Endodermal cell (in vitro differentiated cells): Measurements from ENCODE around the gene USO1. TPM values are rescaled to one million over a fixed set of nuclear protein-coding genes. Genes with fewer than 3 reads are reported as not detected.
"Not testable (repeated sequence)": the region's sequence is repeated elsewhere in the genome, so short reads cannot be mapped to it uniquely, and the experiment has no call there.

Source experiments
- DNase-seq: peaks from one replicate; pipeline ENCODE4 v3.0.0-alpha.2; 2017
- H3K27ac ChIP-seq: 2 replicates; pipeline ENCODE4 v1.5.1; 2013; ENCODE audit warnings: mild to moderate bottlenecking, low read depth, low read length, moderate library complexity
- H3K27me3 ChIP-seq: 2 replicates; pipeline ENCODE4 v1.6.1; 2013; ENCODE audit warnings: mild to moderate bottlenecking, low read length, moderate library complexity; ENCODE audit not compliant: insufficient read depth, control insufficient read depth, poor library complexity, severe bottlenecking
- H3K36me3 ChIP-seq: 2 replicates; pipeline ENCODE4 v1.7.0; 2013; ENCODE audit warnings: mild to moderate bottlenecking, low read length, moderate library complexity; ENCODE audit not compliant: control insufficient read depth, insufficient read depth
- H3K4me1 ChIP-seq: one replicate; pipeline ENCODE4 v1.7.0; 2013; ENCODE audit warnings: low read length; ENCODE audit not compliant: control insufficient read depth, insufficient read depth
- H3K4me3 ChIP-seq: 2 replicates; pipeline ENCODE4 v1.5.1; 2013; ENCODE audit warnings: mild to moderate bottlenecking, low read length, moderate library complexity
- H3K9ac ChIP-seq: 2 replicates; pipeline ENCODE4 v1.6.1; 2013; ENCODE audit warnings: mild to moderate bottlenecking, low read length, moderate library complexity; ENCODE audit not compliant: poor library complexity, severe bottlenecking; ENCODE audit errors: extremely low read depth
- H3K9me3 ChIP-seq: 2 replicates; pipeline ENCODE4 v1.6.1; 2013; ENCODE audit warnings: mild to moderate bottlenecking, low read length, moderate library complexity; ENCODE audit not compliant: control insufficient read depth
- H3K27ac Mint-ChIP-seq: 2 replicates; pipeline ENCODE4 v1.8.0; 2020; ENCODE audit warnings: mixed read lengths
- H3K27me3 Mint-ChIP-seq: 2 replicates; pipeline ENCODE4 v1.8.0; 2021; ENCODE audit warnings: mild to moderate bottlenecking, mixed read lengths; ENCODE audit not compliant: insufficient read depth
- H3K36me3 Mint-ChIP-seq: 2 replicates; pipeline ENCODE4 v1.8.0; 2020; ENCODE audit warnings: low read depth, mixed read lengths
- H3K4me1 Mint-ChIP-seq: 2 replicates; pipeline ENCODE4 v1.8.0; 2020; ENCODE audit warnings: mixed read lengths
- H3K4me3 Mint-ChIP-seq: 2 replicates; pipeline ENCODE4 v1.8.0; 2020; ENCODE audit warnings: mild to moderate bottlenecking, moderate library complexity, mixed read lengths
- H3K9me3 Mint-ChIP-seq: 2 replicates; pipeline ENCODE4 v1.8.0; 2020; ENCODE audit warnings: mild to moderate bottlenecking, mixed read lengths
- WGBS, 2 experiments: methylation state at CpG; one replicate each; pipeline versions ENCODE4 v1.1.5 to v1.1.7; 2013; ENCODE audit warnings: missing lambda C conversion rate in 2 of 2, mixed read lengths in 1 of 2; ENCODE audit not compliant: insufficient coverage in 1 of 2, insufficient read length in 1 of 2; 5-methylcytosine and 5-hydroxymethylcytosine counted together
- total RNA-seq, 2 donors: library from RNA; stranded (reverse); fragmentation: NEBNext Ultra II Directional in 1 of 2; extraction: Animal tissue kit (Norgen Biotek cat#: 25700) in 1 of 2; gene quantifications; 2 replicates in 1 of 2; 3 replicates in 1 of 2; pipeline ENCODE4 v1.2.1, GENCODE V29; 2021
- TF ChIP-seq, protein P1 (sequence below): fragments of 200-600 bp; sonication (generic); conservative IDR thresholded peaks from 2 replicates; pipeline ENCODE4 v1.5.0; 2021; ENCODE audit warnings: antibody characterized with exemption, mild to moderate bottlenecking

Gene USO1
- total RNA-seq, 2 donors from 2014 or later: 74.5 to 75.1 TPM

DNA sequence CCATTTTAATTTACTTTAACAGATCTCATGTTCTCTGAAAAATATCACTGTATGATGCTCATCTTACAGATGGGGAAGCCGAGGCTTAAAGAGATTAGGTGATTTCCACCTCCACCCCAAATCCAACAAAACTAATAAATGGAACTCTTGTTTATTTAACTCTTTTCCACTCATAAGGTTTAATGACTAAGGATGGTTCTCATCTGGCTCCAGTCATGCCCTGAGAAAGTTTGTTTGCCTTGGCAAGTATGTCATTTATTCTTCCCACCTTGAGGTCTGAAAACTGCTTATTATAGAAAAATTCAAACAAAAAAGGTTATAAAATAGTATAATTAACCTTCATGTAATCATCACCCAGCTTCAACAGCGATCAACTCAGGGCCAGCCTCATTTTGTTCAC lies 121.6 kb downstream of the USO1 start:
- Histone ChIP-seq H3K36me3 (no peaks in the 10 kb centered on the region), H3K27ac (no peak overlapping the region), H3K4me1 (no peaks in the 10 kb centered on the region), H3K4me3 (no peak overlapping the region), H3K27me3 (no peaks in the 10 kb centered on the region), H3K9ac (no peak overlapping the region), H3K9me3 (no peaks in the 10 kb centered on the region)
- Mint-ChIP-seq H3K27me3 (no peaks in the 10 kb centered on the region), H3K36me3 (no peaks in the 10 kb centered on the region), H3K4me3 (no peak overlapping the region), H3K27ac (no peak overlapping the region), H3K4me1 (peaks cover 11% of the 10 kb centered on the region), H3K9me3 (no peaks in the 10 kb centered on the region)
- TF ChIP-seq, protein P1, sequence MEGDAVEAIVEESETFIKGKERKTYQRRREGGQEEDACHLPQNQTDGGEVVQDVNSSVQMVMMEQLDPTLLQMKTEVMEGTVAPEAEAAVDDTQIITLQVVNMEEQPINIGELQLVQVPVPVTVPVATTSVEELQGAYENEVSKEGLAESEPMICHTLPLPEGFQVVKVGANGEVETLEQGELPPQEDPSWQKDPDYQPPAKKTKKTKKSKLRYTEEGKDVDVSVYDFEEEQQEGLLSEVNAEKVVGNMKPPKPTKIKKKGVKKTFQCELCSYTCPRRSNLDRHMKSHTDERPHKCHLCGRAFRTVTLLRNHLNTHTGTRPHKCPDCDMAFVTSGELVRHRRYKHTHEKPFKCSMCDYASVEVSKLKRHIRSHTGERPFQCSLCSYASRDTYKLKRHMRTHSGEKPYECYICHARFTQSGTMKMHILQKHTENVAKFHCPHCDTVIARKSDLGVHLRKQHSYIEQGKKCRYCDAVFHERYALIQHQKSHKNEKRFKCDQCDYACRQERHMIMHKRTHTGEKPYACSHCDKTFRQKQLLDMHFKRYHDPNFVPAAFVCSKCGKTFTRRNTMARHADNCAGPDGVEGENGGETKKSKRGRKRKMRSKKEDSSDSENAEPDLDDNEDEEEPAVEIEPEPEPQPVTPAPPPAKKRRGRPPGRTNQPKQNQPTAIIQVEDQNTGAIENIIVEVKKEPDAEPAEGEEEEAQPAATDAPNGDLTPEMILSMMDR: no peak
- no peak for DNase-seq
- WGBS, 2 experiments: 97% methylated on average over 2 of the region's 2 CpGs; no CpG with 5 or more reads in 1 of the 2 experiments

GRCh38 chr4:75848171-75848760 lies 123.9 kb downstream of the USO1 start:
- not testable (repeated sequence) for H3K4me1 Mint-ChIP-seq
- DNase-seq: peak; percentile 73
- WGBS, 2 experiments: 32 to 39% methylated on average over 6 to 14 of the region's 14 CpGs

GRCh38 chr4:75848891-75849290 lies 124.5 kb downstream of the USO1 start:
- Mint-ChIP-seq H3K4me3 (no peak overlapping the region), H3K9me3 (no peaks in the 10 kb centered on the region), H3K4me1 (peaks cover 7% of the 10 kb centered on the region), H3K36me3 (no peaks in the 10 kb centered on the region), H3K27me3 (no peaks in the 10 kb centered on the region), H3K27ac (no peak overlapping the region)
- TF ChIP-seq, protein P1: no peak
- Histone ChIP-seq H3K9me3 (no peaks in the 10 kb centered on the region), H3K36me3 (no peaks in the 10 kb centered on the region), H3K27me3 (no peaks in the 10 kb centered on the region), H3K4me1 (no peaks in the 10 kb centered on the region), H3K4me3 (no peak overlapping the region), H3K27ac (no peak overlapping the region), H3K9ac (no peak overlapping the region)
- 93 to 100% methylated on average over 2 to 4 of the region's 4 CpGs for WGBS, 2 experiments
- no peak for DNase-seq

More at GRCh38 chr4:75848171-75848760, 123.9 kb downstream of the USO1 start:
- H3K9ac ChIP-seq, H3K9me3 ChIP-seq, H3K36me3 Mint-ChIP-seq, H3K36me3 ChIP-seq, H3K27ac ChIP-seq, H3K4me3 Mint-ChIP-seq, H3K9me3 Mint-ChIP-seq, H3K27me3 Mint-ChIP-seq, H3K27me3 ChIP-seq, H3K4me3 ChIP-seq, H3K4me1 ChIP-seq: not testable (repeated sequence)
- TF ChIP-seq, protein P1: peak; percentile 81
- peak overlapping the region; percentile 12 for H3K27ac Mint-ChIP-seq
